Renal cortical epithelial cell (primary cell): ENCODE measurements around the gene MICU2. TPM values are rescaled to one million over a fixed set of nuclear protein-coding genes. Genes with fewer than 3 reads are reported as not detected.
A peak's percentile ranks its signal among the peaks of the same experiment; 100 is the strongest.

Experiments used
- DNase-seq: peaks from one replicate; pipeline ENCODE4 v3.0.0-alpha.2; 2011; ENCODE audit warnings: low read depth
- total RNA-seq: library from RNA; depleted of rRNA; stranded (reverse); fragments of >200 nt; gene quantifications from 2 replicates; pipeline ENCODE4 v1.2.3, GENCODE V29; 2014

The MICU2 gene
- total RNA-seq, 1 donor from 2014 or later: 140 TPM

- DNase-seq: no peak
These were observed 57.6 kb downstream of the MICU2 start for GRCh38 chr13:21546372-21546771.

GRCh38 chr13:21544515-21544914 lies 59.5 kb downstream of the MICU2 start:
- DNase-seq: peak; percentile 21

- DNase-seq: no peak
These were observed 61.4 kb downstream of the MICU2 start for GRCh38 chr13:21542563-21542962.

GRCh38 chr13:21541980-21542379 lies 62.0 kb downstream of the MICU2 start:
- no peak for DNase-seq

- peak; percentile 57 for DNase-seq
These were observed 62.7 kb downstream of the MICU2 start for GRCh38 chr13:21541271-21541670.

- no peak for DNase-seq
These were observed 64.3 kb downstream of the MICU2 start for GRCh38 chr13:21539687-21540086.

GRCh38 chr13:21538753-21539152 lies 65.2 kb downstream of the MICU2 start:
- no peak for DNase-seq

- no peak for DNase-seq
These were observed 65.7 kb downstream of the MICU2 start for GRCh38 chr13:21538280-21538679.

GRCh38 chr13:21537105-21537504 lies 66.9 kb downstream of the MICU2 start:
- DNase-seq: peak; percentile 55

GRCh38 chr13:21534760-21535159 lies 69.2 kb downstream of the MICU2 start:
- no peak for DNase-seq

- DNase-seq: no peak
These were observed 72.5 kb downstream of the MICU2 start for GRCh38 chr13:21531455-21531854.

- no peak for DNase-seq
These were observed 73.3 kb downstream of the MICU2 start for GRCh38 chr13:21530656-21531055.

- no peak for DNase-seq
These were observed 74.7 kb downstream of the MICU2 start for GRCh38 chr13:21529146-21529893.

GRCh38 chr13:21528616-21529015 lies 75.4 kb downstream of the MICU2 start:
- DNase-seq: peak; percentile 46

- no peak for DNase-seq
These were observed 77.0 kb downstream of the MICU2 start for GRCh38 chr13:21526707-21527540.

- DNase-seq: no peak
These were observed 81.1 kb downstream of the MICU2 start for GRCh38 chr13:21522847-21523246.

GRCh38 chr13:21522130-21522529 lies 81.8 kb downstream of the MICU2 start:
- no peak for DNase-seq

GRCh38 chr13:21518617-21519144 lies 85.3 kb downstream of the MICU2 start:
- no peak for DNase-seq

- DNase-seq: no peak
These were observed 86.4 kb downstream of the MICU2 start for GRCh38 chr13:21517576-21517975.

GRCh38 chr13:21516805-21517204 lies 87.2 kb downstream of the MICU2 start:
- DNase-seq: no peak

GRCh38 chr13:21511849-21512248 lies 92.1 kb downstream of the MICU2 start:
- DNase-seq: no peak

- DNase-seq: no peak
These were observed 99.6 kb downstream of the MICU2 start for GRCh38 chr13:21504379-21504778.

- peak; percentile 53 for DNase-seq
These were observed 102.3 kb downstream of the MICU2 start for GRCh38 chr13:21501686-21502085.
